Tibial nerve (tissue), 3 donors: ENCODE data around the gene TMEM120B.

Experiments
- CTCF ChIP-seq, 5 experiments: fragments of 200-600 bp in 3 of 5; fragments of 450-650 bp in 2 of 5; sonication (generic) in 3 of 5; IDR thresholded peaks; one replicate each; pipeline ENCODE4 v1.5.1; 2016 to 2019; ENCODE audit warnings: antibody characterized with exemption in 5 of 5, mild to moderate bottlenecking in 3 of 5, moderate library complexity in 2 of 5
- POLR2A ChIP-seq, 2 donors: fragments of 450-650 bp; IDR thresholded peaks; one replicate each; pipeline ENCODE4 v1.6.1; 2017; ENCODE audit warnings: antibody characterized with exemption in 2 of 2, mild to moderate bottlenecking in 2 of 2, moderate library complexity in 2 of 2

- TF ChIP-seq POLR2A (IDR thresholded peaks at IDR 0.05) (no peak), CTCF (IDR thresholded peaks at IDR 0.05) (no peak)
These were observed 1.2 kb downstream of the TMEM120B start for GRCh38 chr12:121713793-121714192.
